GM13977 (cell line): ENCODE data around the gene PLEKHA6.
"Not testable (repeated sequence)": the region's sequence is repeated elsewhere in the genome, so short reads cannot be mapped to it uniquely, and the experiment has no call there.

ENCODE experiments used
- DNase-seq: peaks from one replicate; pipeline ENCODE4 v3.0.0; 2012; ENCODE audit warnings: low spot score
- in situ Hi-C: fragments of 300-500 bp; cut with MboI; formaldehyde crosslinking; loops from one replicate; pipeline ENCODE4 v1.12.0; 2022; ENCODE audit warnings: low sequenced_read_pairs, low pct_unique_long_range_greater_than_20kb, mixed read lengths, inconsistent platforms; ENCODE audit not compliant: unreplicated experiment
- TF ChIP-seq, protein P1 (sequence below): IDR thresholded peaks from 2 replicates; pipeline ENCODE4 v1.5.1; 2012; ENCODE audit warnings: mild to moderate bottlenecking, control low read depth; ENCODE audit not compliant: insufficient read depth; ENCODE audit errors: extremely low read depth, missing control alignments

Gene PLEKHA6

DNA sequence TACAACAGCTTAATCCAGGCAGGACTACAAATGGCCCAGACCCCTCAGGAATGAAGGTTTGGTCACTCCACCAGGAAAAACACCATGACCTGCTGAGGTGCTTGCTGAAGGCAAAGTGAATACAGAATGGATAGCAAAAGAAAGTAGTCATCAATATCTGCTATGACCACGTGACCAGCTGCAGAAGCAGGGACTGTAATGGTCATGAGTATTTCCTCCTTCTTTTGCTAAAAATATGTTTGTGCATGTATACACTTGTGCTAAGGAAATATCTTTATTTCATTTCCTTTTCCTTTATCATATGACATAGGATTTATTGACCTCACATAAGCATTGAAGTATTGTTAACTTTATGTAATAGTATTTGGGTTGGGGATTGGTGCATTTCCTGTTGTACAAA lies 119.5 kb downstream of the PLEKHA6 start:
- in situ Hi-C loops: no loop called here

DNA sequence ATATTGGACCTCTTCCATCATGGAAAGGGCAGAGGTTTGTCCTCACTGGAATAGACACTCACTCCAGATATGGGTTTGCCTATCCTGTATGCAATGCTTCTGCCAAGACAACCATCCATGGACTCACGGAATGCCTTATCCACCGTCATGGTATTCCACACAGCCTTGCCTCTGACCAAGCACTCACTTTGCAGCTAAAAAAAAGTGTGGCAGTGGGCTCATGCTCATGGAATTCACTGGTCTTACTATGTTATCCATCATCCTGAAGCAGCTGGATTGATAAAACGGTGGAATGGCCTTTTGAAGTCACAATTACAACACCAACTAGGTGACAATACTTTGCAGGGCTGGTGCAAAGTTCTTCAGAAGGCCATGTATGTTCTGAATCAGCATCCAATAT lies 120.3 kb downstream of the PLEKHA6 start:
- in situ Hi-C loops, DNase-seq: not testable (repeated sequence)

More for the DNA sequence above, 119.5 kb downstream of the PLEKHA6 start:
- DNase-seq: no peak
- TF ChIP-seq, protein P1, sequence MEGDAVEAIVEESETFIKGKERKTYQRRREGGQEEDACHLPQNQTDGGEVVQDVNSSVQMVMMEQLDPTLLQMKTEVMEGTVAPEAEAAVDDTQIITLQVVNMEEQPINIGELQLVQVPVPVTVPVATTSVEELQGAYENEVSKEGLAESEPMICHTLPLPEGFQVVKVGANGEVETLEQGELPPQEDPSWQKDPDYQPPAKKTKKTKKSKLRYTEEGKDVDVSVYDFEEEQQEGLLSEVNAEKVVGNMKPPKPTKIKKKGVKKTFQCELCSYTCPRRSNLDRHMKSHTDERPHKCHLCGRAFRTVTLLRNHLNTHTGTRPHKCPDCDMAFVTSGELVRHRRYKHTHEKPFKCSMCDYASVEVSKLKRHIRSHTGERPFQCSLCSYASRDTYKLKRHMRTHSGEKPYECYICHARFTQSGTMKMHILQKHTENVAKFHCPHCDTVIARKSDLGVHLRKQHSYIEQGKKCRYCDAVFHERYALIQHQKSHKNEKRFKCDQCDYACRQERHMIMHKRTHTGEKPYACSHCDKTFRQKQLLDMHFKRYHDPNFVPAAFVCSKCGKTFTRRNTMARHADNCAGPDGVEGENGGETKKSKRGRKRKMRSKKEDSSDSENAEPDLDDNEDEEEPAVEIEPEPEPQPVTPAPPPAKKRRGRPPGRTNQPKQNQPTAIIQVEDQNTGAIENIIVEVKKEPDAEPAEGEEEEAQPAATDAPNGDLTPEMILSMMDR: no peak

DNA sequence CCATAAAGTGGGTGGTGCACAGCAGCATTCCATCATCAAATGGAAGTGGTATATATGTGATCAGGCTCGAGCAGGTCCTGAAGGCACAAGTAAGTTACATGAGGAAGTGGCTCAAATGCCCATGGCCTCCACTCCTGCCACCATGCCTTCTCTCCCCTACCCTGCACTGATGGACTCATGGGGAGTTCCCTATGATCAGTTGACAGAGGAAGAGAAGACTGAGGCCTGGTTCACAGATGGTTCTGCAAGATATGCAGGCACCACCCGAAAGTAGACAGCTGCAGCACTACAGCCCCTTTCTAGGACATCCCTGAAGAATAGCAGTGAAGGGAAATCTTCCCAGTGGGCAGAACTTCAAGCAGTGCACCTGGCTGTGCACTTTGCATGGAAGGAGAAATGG lies 121.2 kb downstream of the PLEKHA6 start:
- DNase-seq, in situ Hi-C loops: not testable (repeated sequence)

DNA sequence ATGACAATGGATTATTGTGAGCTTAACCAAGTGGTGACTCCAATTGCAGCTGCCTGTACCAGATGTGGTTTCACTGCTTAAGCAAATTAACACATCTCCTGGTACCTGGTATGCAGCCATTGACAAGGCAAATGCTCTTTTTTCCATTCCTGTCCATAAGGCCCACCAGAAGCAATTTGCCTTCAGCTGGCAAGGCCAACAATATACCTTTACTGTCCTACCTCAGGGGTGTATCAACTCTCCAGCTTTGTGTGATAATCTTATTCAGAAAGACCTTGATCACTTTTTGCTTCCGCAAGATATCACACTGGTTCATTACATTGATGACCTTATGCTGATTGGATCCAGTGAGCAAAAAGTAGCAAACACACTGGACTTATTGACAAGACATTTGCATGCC lies 122.2 kb downstream of the PLEKHA6 start:
- in situ Hi-C loops, DNase-seq: not testable (repeated sequence)

DNA sequence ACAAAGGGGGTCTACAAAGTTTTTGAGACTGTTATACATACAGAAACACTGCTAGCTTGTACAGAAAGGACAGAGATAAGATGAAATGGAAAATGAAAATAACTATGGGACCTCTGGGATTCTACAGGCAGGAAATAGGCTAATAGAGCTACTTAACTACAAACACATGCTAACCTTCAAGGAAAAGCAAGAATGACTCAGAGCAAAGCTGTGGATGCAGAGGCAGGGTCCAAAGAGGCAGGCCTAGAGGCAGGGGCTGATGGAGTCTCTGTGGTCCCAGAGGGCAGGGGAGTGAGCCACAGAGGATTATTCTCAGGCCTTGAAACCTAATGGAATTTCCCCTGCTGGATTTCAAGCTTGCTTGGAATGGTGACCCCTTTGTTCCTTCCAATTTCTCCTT lies 127.2 kb downstream of the PLEKHA6 start:
- DNase-seq: no peak
- TF ChIP-seq, protein P1: no peak
- in situ Hi-C loops: no loop called here

DNA sequence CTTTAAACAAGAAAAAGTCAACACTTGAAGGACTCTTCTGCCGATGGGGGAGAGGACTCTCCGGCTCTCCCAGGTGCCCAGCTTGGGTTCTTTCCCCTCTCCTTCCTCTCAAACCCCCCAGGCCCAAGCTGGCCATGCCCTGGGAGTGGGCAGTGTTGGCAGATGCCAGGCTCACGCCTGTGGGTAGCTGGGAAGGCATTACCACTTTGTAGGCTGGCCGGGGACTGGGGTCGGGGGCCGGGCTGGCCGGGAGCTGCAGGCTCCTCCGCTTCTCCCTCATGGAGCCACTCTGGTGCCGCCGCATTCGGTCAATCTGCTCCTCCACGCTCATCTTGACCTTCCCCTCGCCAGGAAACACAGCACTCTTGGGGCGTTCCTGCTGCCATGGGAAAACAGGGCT lies 129.5 kb downstream of the PLEKHA6 start:
- in situ Hi-C loops: no loop called here
- TF ChIP-seq, protein P1: no peak
- no peak for DNase-seq

DNA sequence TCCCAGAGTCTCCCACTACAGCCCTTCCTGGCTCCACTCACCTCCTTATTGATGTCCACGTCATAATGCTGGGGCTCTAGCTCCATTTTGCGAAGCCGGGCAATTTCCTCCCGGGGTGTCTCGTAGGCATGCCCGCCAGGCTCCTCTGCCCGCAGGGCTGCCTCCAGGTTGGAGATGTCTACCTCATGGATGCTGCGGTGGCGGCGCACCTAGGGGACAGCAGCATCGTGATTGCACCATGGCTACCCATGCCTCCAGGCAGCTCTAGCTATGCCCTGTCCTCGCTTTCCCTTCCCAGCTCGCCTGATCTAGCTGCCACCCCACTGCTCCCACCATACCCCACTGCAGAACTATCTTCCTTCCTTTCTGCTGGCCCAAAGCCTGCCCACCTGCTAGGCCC lies 130.8 kb downstream of the PLEKHA6 start:
- no peak for DNase-seq
- in situ Hi-C loops: no loop called here
- TF ChIP-seq, protein P1: no peak

DNA sequence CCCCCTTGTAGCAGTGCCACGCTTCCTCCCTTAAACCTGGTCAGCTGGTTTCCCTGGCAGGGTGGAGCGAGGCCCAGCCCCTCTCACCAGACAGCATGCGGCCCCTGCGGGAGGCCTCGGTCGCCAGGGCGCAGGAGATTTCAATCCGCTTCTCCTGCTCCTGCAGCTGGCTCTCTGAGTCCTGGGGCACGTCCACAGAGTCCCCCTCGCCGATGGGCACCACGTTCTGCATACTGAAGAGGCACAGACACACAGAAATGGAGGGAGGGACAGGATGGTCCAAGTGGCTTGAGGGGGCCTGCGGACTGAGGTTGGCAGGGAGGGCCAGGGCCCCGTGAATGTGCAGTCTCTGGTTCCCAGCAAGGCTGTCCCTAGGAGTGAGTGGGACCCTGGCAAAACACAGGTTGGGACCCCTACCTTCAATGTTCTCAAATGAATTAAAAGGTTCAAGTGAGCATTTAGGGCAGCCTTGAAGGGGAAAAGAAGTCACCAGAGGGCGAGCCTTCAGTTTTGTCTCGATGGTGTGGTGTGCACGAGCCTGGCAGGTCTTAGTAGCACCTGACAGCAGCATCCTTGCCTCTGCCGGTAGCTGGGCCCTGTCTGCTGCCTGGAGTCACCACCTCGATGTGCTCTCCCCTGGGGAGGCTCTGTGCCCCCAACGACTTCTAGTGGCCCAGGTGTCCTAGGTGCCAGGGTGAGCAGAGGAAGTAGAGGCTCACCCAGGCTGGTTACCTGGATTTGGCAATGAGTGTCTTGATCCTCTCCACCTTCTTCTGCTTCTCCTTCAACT lies 131.5 kb downstream of the PLEKHA6 start:
- in situ Hi-C loops: no loop called here
- TF ChIP-seq, protein P1: no peak
- DNase-seq: no peak
